Erythroblast (primary cell): Measurements from ENCODE around the gene RIN3.
A peak's percentile ranks its signal among the peaks of the same experiment; 100 is the strongest.
"Not testable (repeated sequence)": the region's sequence is repeated elsewhere in the genome, so short reads cannot be mapped to it uniquely, and the experiment has no call there.

Source experiments
- DNase-seq, 2 experiments: peaks; one replicate each; lab custom pipeline; 2025; lab: John Stamatoyannopoulos, UW
- GATA1 ChIP-seq: IDR thresholded peaks from 2 replicates; pipeline ENCODE4 v1.6.1; 2011; ENCODE audit warnings: low read depth, mild to moderate bottlenecking, control low read depth, low read length, moderate library complexity
- POLR2A ChIP-seq: IDR thresholded peaks from 2 replicates; pipeline ENCODE4 v1.6.1; 2011; ENCODE audit warnings: mild to moderate bottlenecking, low read length

The RIN3 gene

DNA sequence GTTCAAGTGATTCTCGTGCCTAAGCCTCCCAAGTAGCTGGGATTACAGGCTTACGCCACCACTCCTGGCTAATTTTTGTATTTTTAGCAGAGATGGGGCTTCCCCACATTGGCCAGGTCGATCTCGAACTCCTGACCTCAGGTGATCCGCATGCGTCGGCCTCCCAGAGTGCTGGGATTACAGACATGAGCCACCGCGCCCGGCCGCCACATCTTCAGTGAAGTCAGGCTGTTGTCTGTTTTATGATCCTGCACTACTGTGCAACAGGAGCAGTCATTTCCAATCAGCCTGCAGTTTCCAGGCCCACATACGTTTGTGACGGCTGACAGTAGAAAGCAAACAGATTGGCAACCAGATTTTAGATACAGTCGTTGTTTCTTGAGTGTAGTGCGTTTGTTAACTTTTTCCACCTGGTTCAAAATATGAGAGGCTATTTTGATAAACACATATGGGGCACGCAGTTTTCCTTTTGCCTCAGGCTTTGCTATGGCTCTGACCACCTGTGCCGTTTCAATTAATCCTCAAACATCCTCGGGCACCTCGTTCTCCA is 160.1 kb downstream of the RIN3 start:
- TF ChIP-seq POLR2A (no peak), GATA1 (no peak)
- DNase-seq: no peak

DNA sequence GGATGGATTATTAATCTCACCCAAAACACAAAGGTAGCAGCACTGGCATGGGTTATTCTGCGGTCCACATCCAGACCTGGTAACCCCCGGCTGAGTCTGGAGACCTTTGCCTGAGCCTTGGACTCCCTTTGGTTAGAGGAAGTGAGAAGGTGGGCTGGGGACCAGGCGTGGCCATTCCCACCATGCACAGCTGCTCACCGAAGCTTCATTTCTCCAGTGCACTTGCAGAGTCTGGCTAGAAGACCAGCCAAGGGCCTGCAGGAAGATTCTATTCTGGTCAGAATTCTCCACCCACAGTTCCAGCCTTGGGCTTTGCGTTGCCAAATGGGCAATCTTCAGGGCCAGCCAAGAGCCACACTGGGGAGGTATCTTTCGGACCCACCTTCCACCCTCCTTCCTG is 161.8 kb downstream of the RIN3 start:
- no peak for DNase-seq
- TF ChIP-seq GATA1: no peak
- TF ChIP-seq POLR2A: no peak

DNA sequence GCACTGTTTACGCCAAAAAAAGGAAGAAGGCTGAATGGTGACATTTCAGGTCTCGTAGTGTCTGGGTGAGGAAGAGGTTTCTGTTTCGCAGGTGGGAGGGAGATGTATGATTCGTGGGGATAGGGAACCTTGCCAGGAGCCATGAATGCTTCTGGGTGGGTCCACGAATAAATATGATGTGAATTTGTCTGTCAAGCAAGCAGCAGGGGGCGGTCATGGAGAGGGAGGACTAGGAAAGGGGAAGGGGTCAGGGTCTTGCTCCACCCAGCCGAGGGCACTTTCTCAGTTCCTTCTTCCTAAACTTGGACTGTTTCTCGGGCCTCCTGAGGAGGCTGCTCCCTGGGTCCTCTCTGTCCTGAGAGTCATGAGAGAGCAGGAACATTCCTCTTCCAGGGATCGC is 162.4 kb downstream of the RIN3 start:
- DNase-seq: no peak
- TF ChIP-seq POLR2A: no peak
- TF ChIP-seq GATA1: no peak

DNA sequence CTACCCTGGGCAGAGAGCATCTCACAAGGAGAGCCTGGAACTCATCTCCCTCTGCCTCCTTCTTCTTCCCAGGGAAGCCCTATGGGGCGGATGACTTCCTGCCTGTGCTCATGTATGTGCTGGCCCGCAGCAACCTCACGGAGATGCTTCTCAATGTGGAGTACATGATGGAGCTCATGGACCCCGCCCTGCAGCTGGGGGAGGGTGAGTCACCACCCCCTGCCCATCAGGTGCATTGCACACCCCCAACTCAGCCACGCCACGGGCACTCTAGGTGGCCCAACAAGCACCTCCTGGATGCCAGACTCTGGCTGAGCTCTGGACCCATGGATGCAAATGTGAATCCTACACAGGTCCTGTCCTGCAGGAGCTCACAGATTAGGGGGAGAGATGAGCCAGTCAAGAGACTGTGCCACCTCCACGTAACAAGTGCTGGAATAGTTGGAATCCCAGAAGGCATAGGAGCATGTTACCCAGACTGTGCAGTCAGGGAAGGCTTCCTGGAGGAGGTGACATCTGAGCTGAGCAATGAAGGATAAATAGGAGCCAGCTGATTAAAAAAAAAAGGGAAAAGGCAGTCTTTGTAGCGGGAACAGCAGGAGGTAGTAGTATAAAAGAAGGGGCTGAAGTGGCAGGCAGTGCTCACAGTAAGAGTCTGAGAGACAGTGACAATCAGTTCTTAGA is 163.0 kb downstream of the RIN3 start:
- no peak for DNase-seq
- no peak for TF ChIP-seq GATA1
- no peak for TF ChIP-seq POLR2A

DNA sequence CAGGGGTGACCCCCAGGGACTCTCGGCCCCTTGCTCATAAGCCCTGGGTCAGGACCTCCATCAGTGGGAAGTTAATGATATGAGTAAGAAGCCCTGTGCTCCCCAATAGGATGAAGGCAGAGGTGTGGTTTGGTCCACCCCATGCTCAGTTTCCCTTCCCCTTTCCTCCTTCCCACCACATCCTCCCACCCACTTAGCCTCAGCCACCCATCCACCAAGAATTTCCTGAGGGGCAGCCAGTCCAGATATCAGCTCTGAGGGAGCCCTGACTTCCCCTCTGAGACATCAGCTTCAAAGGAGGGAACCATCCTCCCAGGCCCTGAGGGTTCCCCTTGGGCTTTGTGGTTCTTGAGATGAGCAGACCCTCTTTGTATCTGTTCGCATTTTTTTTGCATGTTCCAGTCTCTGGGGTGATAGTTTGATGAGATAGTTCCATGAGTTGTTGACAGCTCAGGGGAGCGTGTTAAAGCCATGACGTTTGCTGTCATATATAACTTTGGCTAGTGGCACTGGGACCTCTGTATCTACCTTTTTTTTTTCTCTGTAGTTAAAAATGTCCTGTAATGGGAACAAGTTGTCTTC is 163.6 kb downstream of the RIN3 start:
- TF ChIP-seq POLR2A (no peak), GATA1 (no peak)
- DNase-seq: no peak

DNA sequence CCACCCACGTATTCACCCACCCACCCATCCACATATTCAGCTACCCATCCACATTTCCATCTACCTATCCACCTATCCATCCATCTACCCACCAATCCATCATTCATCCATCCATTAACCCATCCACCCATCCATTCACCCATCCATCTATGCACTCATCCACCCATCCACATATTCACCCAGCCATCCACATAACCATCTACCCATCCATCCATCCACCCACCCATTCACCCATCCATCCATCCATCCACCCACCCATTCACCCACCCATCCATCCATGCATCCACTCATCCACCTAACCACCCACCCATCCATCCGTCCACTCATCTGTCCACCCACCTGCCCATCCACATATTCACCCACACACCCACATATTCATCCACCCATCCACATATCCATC is 164.4 kb downstream of the RIN3 start:
- DNase-seq: no peak

DNA sequence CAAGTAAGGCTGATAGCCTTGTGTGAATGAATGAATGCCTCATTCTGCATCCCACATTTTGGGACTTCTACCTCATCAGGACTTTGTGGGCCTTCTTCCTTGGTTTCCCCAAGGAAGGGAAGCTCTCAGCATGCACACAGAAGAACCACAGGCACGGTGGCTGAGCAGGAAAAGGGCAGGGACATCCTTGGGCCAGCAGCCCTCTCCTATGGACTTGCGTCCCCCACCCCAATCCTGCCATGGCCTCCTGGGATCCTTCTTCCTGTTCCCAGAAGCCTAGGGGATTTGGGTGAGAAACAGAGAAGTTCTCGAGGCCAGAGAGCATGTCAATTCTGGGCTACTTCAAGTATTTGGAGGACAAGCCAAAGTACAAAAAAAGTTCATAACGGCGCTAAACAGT is 165.2 kb downstream of the RIN3 start:
- no peak for DNase-seq
- TF ChIP-seq GATA1: no peak
- no peak for TF ChIP-seq POLR2A

More for the DNA sequence above, 164.4 kb downstream of the RIN3 start:
- TF ChIP-seq GATA1 (no peak), POLR2A (no peak)

DNA sequence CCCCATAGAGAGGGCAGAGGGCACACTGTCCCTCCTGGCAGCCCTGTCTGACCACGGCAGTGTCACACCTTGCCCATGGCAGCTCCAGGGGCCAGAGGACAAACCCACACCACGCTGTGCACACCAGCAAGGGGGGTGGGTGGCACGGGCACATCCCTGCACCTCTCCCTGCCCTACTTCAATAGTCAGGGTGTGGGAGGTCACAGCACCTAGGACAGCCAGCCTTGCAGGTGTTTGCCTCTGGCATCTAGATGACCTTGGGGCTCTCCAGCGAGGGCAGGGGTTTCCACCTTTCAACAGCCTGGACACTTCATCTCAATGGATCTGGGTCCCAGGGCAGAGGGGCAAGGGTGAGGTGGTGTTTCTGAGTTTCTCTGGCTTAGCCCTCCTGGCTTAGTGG is 165.7 kb downstream of the RIN3 start:
- TF ChIP-seq POLR2A: no peak
- TF ChIP-seq GATA1: no peak
- DNase-seq: no peak

DNA sequence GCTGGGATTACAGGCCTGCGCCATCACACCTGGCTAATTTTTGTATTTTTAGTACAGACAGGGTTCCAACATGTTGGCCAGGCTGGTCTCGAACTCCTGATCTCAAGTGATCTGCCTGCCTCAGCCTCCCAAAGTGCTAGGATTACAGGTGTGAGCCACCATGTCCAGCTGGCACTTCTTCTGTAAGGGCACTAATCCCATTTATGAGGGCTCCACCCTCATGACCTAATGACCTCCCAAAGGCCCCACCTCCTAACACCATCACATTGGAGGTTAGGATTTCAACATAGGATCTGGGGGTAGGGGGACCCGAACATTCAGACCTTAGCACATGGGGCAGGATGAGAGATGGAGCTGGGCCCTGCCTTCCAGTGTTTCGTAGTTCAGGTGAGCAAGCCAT is 166.7 kb downstream of the RIN3 start:
- not testable (repeated sequence) for DNase-seq

DNA sequence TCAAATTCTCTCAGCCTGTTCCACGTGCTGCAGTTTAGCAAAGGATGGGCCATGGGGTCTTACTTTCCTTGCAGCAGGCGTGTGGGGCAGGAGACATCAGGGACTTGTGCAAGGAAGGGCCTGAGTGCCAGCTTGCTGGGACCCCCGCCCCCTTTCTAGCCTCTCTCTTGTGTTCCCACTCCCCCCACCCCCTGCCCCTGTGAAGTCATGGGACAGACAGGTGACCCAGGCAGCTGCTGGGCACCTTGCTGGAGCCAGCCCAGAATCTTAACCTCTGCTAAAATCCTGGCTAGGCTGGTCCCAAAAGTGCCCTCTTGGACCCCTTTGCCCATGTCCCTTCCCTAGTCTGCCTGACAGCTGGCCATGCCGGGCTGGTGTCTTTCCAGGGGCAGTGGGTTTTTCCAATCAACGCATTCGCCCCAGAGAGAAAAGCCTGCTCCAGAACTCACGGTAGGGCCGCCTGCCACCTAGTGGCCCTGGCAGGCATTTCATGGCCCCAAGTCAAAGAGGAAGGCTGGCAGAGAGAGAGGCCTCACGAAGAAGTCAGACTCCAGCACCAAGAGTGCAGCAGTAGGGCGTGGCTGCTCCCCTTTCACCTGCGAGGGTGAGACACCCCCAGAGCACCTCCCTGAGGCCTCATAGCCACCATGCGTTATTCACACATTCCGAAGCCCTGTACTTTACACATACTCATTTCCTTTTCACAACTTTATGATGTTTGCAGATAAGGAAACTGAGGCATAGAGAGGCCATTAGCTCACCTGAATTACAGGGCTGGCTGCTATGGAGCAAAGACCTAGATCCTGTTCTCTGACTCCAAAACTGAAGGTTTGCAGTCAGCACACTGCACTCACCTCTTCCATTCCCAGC is 167.4 kb downstream of the RIN3 start:
- TF ChIP-seq POLR2A: no peak
- no peak for TF ChIP-seq GATA1
- peak; percentile 64 to 73 for DNase-seq

DNA sequence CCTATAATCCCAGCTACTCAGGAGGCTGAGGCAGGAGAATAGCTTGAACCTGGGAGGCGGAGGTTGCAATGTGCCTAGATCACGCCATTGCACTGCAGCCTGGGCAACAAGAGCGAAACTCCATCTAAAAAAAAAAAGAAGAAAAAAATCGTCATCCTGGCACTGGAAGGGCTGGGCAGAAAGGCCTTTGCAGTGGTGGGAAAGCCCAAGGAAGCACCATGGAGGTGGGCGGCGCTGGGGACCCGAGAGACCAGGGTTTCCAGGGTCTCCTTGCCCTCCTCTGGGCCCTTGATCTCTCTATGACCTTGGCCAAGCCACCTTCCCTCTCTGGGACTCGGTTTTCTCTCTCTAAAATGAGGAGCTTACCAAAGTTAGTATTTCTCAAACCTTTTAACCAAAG is 169.5 kb downstream of the RIN3 start:
- no peak for DNase-seq
- TF ChIP-seq GATA1 (no peak), POLR2A (no peak)

DNA sequence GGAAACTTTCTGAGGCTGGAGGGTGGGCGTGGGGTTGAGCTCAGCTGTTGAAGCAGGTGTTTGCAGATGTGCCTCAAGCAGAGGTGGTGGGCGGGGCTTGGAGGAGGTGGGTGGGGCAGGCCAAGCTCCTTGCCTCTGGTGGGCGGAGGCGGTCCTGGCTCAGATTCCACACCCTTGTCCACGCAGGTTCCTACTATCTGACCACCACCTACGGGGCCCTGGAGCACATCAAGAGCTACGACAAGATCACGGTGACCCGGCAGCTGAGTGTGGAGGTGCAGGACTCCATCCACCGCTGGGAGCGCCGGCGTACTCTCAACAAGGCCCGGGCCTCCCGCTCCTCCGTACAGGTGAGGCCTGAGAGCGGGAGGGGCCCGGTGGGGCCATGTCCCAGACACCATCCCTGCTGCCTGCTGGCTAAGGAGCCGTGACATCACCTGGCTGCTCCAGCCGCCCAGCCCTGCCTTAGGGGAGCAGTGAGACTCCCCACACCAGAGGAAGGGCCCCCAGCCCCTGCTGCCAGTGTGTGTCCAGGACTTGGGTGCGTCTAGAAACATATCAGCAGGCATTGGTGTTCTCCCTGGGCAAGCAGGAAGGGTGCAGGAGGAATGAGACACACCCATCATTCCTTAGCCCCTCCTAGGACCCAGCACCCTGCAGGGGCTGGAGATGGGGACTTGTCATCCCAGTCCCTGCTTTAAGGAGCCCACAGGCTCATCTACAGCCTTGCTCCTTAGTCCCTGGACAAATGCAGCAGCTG is 171.4 kb downstream of the RIN3 start:
- no peak for TF ChIP-seq GATA1
- TF ChIP-seq POLR2A: no peak
- DNase-seq: no peak

DNA sequence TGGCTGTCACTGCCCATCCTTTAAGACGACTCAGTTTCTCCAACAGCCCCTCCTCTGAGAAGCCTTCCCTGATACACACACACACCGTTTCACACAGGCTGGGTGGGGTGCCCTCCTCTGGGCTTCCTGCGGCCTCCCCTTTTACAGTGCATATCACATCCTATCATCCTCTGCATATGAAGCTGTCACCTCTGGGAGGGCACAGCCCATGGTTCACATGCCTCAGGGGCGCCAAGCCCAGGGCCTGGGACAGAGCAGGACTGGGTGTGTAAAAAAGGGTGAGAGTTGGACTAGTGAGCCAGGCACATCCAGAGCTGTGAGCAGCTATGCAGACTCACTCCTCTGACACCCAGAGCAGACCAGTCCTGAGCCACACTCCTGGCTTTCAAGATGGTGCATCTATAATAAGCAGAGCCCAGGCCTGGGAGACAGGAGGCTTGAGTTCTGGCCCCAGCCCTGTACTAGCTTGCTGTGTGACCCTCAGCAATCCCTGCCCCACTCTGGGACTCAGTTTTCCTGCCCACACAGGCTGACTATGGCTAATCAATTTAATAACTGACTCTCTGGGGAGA is 172.3 kb downstream of the RIN3 start:
- TF ChIP-seq POLR2A (no peak), GATA1 (no peak)
- DNase-seq: no peak
